GM12872 (cell line): ENCODE measurements around the gene MIGA2.

Source experiments
- TF ChIP-seq, protein P1 (sequence below): IDR thresholded peaks from 3 replicates; pipeline ENCODE4 v1.5.1; 2011; ENCODE audit warnings: low read depth, mild to moderate bottlenecking, low read length, moderate library complexity; ENCODE audit not compliant: insufficient read depth

Gene MIGA2

DNA sequence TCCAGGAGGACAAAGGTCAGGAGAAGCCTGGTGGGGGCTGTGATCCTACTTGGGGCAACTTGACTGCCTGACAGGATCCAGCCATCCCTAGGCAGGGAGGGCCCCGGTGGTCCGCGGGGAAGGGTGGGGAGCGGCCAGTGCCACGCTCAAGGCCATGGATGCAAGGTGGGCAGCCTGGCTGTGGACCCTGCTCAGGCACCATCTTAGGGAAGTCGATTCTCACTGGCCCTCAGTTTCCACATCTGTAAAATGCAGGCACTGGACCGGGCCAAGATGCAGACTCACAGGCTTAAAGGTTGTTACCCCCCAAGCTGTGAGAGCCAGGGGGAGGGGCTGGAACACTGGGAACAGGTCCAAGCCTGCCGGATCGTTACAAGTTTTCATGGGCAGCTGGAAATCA, 35.7 kb downstream of the MIGA2 start:
- TF ChIP-seq, protein P1, sequence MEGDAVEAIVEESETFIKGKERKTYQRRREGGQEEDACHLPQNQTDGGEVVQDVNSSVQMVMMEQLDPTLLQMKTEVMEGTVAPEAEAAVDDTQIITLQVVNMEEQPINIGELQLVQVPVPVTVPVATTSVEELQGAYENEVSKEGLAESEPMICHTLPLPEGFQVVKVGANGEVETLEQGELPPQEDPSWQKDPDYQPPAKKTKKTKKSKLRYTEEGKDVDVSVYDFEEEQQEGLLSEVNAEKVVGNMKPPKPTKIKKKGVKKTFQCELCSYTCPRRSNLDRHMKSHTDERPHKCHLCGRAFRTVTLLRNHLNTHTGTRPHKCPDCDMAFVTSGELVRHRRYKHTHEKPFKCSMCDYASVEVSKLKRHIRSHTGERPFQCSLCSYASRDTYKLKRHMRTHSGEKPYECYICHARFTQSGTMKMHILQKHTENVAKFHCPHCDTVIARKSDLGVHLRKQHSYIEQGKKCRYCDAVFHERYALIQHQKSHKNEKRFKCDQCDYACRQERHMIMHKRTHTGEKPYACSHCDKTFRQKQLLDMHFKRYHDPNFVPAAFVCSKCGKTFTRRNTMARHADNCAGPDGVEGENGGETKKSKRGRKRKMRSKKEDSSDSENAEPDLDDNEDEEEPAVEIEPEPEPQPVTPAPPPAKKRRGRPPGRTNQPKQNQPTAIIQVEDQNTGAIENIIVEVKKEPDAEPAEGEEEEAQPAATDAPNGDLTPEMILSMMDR: no peak

DNA sequence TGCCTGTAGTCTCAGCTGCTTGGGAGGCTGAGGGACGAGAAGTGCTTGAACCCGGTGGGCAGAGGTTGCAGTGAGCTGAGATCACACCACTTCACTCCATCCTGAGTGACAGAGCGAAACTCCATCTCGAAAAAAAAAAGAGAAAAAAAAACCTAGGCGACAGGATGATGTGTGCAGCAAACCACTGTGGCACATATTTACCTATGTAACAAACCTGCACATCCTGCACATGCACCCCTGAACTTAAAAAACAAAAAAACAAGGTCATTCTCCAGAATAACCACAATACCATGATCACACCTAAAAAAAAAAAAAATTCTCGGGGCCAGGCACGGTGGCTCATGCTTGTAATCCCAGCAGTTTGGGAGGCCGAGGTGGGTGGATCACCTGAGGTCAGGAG, 37.0 kb downstream of the MIGA2 start:
- TF ChIP-seq, protein P1: no peak

DNA sequence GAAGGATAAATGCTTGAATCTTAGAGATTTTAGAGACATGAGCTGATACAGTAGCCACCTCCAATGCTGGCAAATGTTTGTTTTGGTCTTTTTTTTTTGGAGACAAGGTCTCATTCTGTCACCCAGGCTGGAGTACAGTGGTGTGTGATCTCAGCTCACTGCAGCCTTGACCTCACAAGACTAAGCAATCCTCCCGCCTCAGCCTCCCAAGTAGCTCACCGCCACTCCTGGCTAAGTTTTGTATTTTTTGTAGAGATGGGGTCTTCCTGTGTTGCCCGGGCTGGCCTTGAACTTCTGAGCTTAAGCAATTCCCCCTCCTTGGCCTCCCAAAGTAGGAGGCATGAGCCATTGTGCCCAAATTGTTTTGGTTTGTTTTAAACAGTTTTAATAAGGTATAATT, 37.7 kb downstream of the MIGA2 start:
- TF ChIP-seq, protein P1: no peak

DNA sequence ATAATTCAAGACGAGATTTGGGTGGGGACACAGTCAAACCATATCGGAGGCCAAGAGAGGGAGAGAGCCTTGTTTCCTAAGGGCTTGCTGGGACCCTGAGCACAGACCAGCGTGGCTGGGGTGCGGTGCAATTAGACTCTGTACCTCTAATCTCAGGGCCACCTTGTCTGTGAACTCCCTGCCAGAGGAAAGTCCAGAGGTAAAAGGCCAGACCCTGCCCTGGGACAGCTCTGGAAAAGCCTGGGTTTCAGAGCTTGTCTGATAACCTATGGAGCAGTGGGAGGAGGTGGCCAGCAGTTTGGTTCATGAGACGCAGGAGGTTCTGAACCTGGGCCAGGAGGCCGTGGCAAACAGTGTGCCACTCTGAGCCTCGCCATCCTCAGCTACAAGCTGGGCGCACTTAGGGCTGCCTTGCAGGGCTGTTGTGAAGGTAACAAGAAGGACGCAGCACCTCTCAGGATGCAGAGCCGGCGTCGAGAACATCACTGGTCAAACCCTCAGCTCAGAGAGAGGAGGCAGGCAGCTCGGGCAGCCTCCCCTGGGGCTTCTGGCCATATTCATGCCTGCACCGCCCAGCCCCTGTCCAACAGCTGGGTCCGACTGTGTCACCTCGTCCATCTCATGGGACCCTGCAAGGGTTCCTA, 39.7 kb downstream of the MIGA2 start:
- TF ChIP-seq, protein P1: no peak

DNA sequence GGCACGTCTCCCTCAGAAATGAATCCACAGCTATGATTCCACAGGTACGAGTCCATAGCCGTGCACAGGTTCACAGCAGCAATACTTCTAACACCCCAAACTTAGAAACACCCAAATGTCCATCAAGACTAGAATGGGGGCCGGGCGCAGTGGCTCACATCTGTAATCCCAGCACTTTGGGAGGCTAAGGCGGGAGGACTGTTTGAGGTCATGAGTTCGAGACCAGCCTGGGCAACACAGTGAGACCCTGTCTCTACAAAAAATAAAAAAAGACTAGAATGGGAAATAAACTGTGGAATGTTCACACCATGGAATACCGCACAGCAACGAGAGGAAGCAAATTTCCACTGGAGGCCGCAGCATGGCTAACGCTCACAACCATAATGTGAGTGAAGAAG, 40.2 kb downstream of the MIGA2 start:
- TF ChIP-seq, protein P1: no peak

DNA sequence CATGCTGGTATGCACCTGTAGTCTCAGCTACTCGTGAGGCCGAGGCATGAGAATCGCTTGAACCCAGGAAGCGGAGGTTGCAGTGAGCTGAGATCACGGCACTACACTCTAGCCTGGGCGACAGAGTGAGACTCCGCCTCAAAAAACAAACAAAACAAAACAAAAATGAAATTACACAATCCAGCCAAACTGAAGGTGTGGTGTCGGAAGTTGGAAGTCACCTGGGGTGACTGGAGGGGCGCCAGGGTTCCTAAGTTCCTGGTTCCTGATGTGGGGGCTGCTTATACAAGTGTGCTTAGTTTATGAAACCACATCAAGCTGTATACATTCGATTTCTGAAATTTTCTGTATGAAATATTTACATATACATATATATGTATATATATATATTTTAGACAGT, 40.8 kb downstream of the MIGA2 start:
- TF ChIP-seq, protein P1: no peak

DNA sequence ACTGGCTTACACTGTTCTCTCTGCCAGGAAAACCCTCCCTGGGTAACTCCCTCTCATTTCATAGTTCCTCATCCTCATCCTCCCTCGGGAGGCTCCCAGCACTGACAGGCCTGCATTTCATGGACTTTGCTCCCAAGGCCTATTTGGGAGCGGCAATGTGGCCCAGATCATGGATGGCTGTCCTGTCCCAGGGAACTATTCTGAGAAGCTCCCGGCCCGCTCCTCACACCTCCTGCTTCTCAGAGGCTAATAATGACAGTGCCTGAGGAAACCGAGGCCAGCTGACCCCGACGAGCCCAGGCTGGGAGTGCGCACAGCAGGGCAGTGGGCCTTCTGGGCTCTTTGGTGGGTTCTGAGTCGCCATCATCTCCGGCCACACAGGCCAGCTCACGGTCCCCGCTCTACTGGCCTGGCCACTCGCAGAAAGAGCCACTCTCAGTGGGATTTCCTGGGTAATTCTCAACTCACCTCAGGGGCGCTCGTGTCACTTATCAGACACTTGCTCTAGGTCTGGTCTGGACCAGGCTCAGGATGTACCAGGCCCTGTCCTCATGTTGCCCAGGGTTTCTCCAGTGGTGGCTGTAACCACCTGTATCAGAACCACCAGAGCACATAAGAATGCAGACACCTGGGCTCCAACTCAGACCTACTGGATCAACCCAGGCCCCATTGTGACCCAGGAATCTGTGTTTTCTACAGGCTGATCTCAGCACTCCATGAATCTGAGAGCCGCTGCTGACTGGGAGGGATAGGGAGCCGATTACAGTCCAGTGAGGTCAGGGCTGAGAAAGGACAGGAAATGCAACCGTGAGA, 42.5 kb downstream of the MIGA2 start:
- TF ChIP-seq, protein P1: no peak
